Measurements from ENCODE around the gene GALNT2.

DNA sequence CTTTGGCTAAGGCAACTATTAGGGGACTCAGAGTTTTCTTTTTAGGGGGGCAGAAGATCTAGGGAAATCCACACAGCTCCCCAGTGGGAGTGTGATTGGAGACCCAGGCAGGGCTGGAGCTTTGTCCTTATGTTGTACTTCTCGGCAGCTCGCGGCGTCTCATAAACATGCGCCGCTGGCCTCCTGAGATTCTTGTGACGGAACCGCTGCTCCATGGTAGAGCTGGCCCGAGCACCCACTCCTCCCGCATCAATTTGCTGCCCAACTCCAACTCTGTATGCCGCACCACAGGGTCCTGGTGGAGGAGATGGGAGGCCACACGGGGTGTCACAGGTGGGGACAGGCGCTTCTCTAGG, 143.9 kb downstream of the GALNT2 start:
- TF ChIP-seq, protein P1, sequence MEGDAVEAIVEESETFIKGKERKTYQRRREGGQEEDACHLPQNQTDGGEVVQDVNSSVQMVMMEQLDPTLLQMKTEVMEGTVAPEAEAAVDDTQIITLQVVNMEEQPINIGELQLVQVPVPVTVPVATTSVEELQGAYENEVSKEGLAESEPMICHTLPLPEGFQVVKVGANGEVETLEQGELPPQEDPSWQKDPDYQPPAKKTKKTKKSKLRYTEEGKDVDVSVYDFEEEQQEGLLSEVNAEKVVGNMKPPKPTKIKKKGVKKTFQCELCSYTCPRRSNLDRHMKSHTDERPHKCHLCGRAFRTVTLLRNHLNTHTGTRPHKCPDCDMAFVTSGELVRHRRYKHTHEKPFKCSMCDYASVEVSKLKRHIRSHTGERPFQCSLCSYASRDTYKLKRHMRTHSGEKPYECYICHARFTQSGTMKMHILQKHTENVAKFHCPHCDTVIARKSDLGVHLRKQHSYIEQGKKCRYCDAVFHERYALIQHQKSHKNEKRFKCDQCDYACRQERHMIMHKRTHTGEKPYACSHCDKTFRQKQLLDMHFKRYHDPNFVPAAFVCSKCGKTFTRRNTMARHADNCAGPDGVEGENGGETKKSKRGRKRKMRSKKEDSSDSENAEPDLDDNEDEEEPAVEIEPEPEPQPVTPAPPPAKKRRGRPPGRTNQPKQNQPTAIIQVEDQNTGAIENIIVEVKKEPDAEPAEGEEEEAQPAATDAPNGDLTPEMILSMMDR (IDR thresholded peaks at IDR 0.05): no peak
- TF ChIP-seq POLR2AphosphoS5 (IDR thresholded peaks at IDR 0.05; ENCODE audit: low read depth, low read length) (no peak), TCF7L2 (IDR thresholded peaks at IDR 0.05; ENCODE audit: low read depth, low read length) (no peak), SIN3A (IDR thresholded peaks at IDR 0.05; ENCODE audit: borderline replicate concordance, insufficient read depth, low read depth, low read length) (no peak)
- TF ChIP-seq, protein P2, sequence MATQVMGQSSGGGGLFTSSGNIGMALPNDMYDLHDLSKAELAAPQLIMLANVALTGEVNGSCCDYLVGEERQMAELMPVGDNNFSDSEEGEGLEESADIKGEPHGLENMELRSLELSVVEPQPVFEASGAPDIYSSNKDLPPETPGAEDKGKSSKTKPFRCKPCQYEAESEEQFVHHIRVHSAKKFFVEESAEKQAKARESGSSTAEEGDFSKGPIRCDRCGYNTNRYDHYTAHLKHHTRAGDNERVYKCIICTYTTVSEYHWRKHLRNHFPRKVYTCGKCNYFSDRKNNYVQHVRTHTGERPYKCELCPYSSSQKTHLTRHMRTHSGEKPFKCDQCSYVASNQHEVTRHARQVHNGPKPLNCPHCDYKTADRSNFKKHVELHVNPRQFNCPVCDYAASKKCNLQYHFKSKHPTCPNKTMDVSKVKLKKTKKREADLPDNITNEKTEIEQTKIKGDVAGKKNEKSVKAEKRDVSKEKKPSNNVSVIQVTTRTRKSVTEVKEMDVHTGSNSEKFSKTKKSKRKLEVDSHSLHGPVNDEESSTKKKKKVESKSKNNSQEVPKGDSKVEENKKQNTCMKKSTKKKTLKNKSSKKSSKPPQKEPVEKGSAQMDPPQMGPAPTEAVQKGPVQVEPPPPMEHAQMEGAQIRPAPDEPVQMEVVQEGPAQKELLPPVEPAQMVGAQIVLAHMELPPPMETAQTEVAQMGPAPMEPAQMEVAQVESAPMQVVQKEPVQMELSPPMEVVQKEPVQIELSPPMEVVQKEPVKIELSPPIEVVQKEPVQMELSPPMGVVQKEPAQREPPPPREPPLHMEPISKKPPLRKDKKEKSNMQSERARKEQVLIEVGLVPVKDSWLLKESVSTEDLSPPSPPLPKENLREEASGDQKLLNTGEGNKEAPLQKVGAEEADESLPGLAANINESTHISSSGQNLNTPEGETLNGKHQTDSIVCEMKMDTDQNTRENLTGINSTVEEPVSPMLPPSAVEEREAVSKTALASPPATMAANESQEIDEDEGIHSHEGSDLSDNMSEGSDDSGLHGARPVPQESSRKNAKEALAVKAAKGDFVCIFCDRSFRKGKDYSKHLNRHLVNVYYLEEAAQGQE (IDR thresholded peaks at IDR 0.05; ENCODE audit: insufficient read depth in 1 of 2, low read depth in 2 of 2, low read length in 1 of 2): no peak
